HepG2 (cell line): ENCODE results near the gene TMEM39B. TPM values are rescaled to one million over a fixed set of nuclear protein-coding genes. Genes with fewer than 3 reads are reported as not detected.

Source experiments
- AGO2 ChIP-seq: fragments of 200-400 bp; formaldehyde crosslinking; optimal IDR thresholded peaks from 2 replicates; pipeline ENCODE3; 2017; ENCODE audit warnings: mild to moderate bottlenecking, low read depth, low read length, moderate library complexity
- ATAD3A ChIP-seq: sonication (generic); formaldehyde crosslinking; IDR thresholded peaks from 2 replicates; pipeline ENCODE4 v1.4.0; 2020; ENCODE audit warnings: missing genetic modification reagents
- BATF2 ChIP-seq: sonication (generic); formaldehyde crosslinking; IDR thresholded peaks from 2 replicates; pipeline ENCODE4 v1.8.0; 2022; ENCODE audit warnings: mild to moderate bottlenecking, missing genetic modification reagents, moderate library complexity
- CHD4 ChIP-seq: fragments of 200-600 bp; sonication (generic); IDR thresholded peaks from 2 replicates; pipeline ENCODE4 v1.7.0; 2017; ENCODE audit warnings: mild to moderate bottlenecking, low read length, borderline replicate concordance
- GTF2F1 ChIP-seq: fragments of 150-350 bp; IDR thresholded peaks from 2 replicates; pipeline ENCODE4 v1.6.1; 2014; ENCODE audit warnings: low read length
- HMG20B ChIP-seq: conservative IDR thresholded peaks from 2 replicates; pipeline ENCODE4 v1.6.1; 2016; ENCODE audit warnings: missing genetic modification reagents, missing compliant biosample characterization
- HNRNPH1 ChIP-seq: fragments of 200-400 bp; formaldehyde crosslinking; optimal IDR thresholded peaks from 2 replicates; pipeline ENCODE3; 2017; ENCODE audit warnings: mild to moderate bottlenecking, low read depth, low read length
- HOXA5 ChIP-seq: sonication (generic); formaldehyde crosslinking; IDR thresholded peaks from 2 replicates; pipeline ENCODE4 v1.4.0; 2020; ENCODE audit warnings: missing genetic modification reagents
- NR2C2 ChIP-seq: sonication (generic); formaldehyde crosslinking; IDR thresholded peaks from 2 replicates; pipeline ENCODE4 v1.4.0; 2020; ENCODE audit warnings: missing genetic modification reagents, mild to moderate bottlenecking, moderate library complexity, borderline replicate concordance
- RELA ChIP-seq: sonication (generic); formaldehyde crosslinking; IDR thresholded peaks from 2 replicates; pipeline ENCODE4 v1.4.0; 2020; ENCODE audit warnings: missing genetic modification reagents
- RERE ChIP-seq: IDR thresholded peaks from 2 replicates; pipeline ENCODE4 v1.6.1; 2016; ENCODE audit warnings: low read depth, missing genetic modification reagents, missing compliant biosample characterization
- SRY ChIP-seq: sonication (generic); formaldehyde crosslinking; IDR thresholded peaks from 2 replicates; pipeline ENCODE4 v1.8.0; 2022; ENCODE audit warnings: mild to moderate bottlenecking, missing genetic modification reagents
- TGIF2 ChIP-seq: IDR thresholded peaks from 2 replicates; pipeline ENCODE4 v1.6.1; 2016; ENCODE audit warnings: control low read depth, missing compliant biosample characterization
- TRIM22 ChIP-seq: fragments of 450-650 bp; IDR thresholded peaks from 2 replicates; pipeline ENCODE4 v1.6.1; 2017
- ZBTB44 ChIP-seq: sonication (generic); formaldehyde crosslinking; IDR thresholded peaks from 2 replicates; pipeline ENCODE4 v1.4.0; 2020; ENCODE audit warnings: missing genetic modification reagents
- ZC3H13 ChIP-seq: sonication (generic); formaldehyde crosslinking; IDR thresholded peaks from 2 replicates; pipeline ENCODE4 v1.8.1; 2023; ENCODE audit warnings: mild to moderate bottlenecking, missing genetic modification reagents, moderate library complexity
- ZFAT ChIP-seq: sonication (generic); formaldehyde crosslinking; conservative IDR thresholded peaks from 2 replicates; pipeline ENCODE4 v1.8.1; 2023; ENCODE audit warnings: missing genetic modification reagents, inconsistent platforms
- ZKSCAN1 ChIP-seq: fragments of 150-350 bp; IDR thresholded peaks from 2 replicates; pipeline ENCODE4 v1.6.1; 2014; ENCODE audit warnings: low read length
- ZNF317 ChIP-seq: sonication (generic); formaldehyde crosslinking; IDR thresholded peaks from 2 replicates; pipeline ENCODE4 v1.5.0; 2020; ENCODE audit warnings: mild to moderate bottlenecking, missing genetic modification reagents
- ZNF501 ChIP-seq: sonication (generic); formaldehyde crosslinking; IDR thresholded peaks from 2 replicates; pipeline ENCODE4 v1.5.1; 2020; ENCODE audit warnings: mild to moderate bottlenecking, moderate library complexity, missing genetic modification reagents
- ZNF619 ChIP-seq: sonication (generic); formaldehyde crosslinking; IDR thresholded peaks from 2 replicates; pipeline ENCODE4 v1.4.0; 2020; ENCODE audit warnings: mild to moderate bottlenecking, missing genetic modification reagents
- ZNF782 ChIP-seq: sonication (generic); formaldehyde crosslinking; IDR thresholded peaks from 2 replicates; pipeline ENCODE4 v1.4.0; 2020; ENCODE audit warnings: missing genetic modification reagents, mild to moderate bottlenecking, borderline replicate concordance
- polyA plus RNA-seq, 8 experiments: library from polyadenylated mRNA; depleted of rRNA in 3 of 8; stranded (reverse) in 7 of 8; unstranded in 1 of 8; fragments of >200 nt; fragmentation: Illumina TruSeq in 4 of 8; extraction: Trizol in 4 of 8; gene quantifications; 2 replicates each; pipeline versions ENCODE4 v1.2.1 to v1.2.3, GENCODE V29; 2011 to 2016; ENCODE audit warnings: low read depth in 4 of 8, missing spikeins in 1 of 8, mixed read lengths in 1 of 8; ENCODE audit not compliant: insufficient read depth in 1 of 8
- total RNA-seq, 5 experiments: library from RNA; depleted of rRNA; stranded (reverse); fragments of >200 nt; fragmentation: Illumina TruSeq; extraction: Trizol; gene quantifications; 2 replicates each; pipeline ENCODE4 v1.2.3, GENCODE V29; 2016; ENCODE audit warnings: low read depth in 1 of 5

Gene TMEM39B
- total and polyA plus RNA-seq, 2 of the 13 experiments (the other 11 are each of a cell fraction or from before 2014, with no cell fraction given), result 4.9 to 10.4 TPM

- TF ChIP-seq RERE (CRISPR knock-in tag) (no peak), GTF2F1 (no peak), BATF2 (CRISPR knock-in tag) (0 out of 2 replicates have a peak, but pooled peaks have one; percentile 13), CHD4 (no peak), HMG20B (CRISPR knock-in tag) (no peak), TRIM22 (no peak), ZFAT (no peak), ZKSCAN1 (no peak), ZNF501 (CRISPR knock-in tag) (no peak), ZC3H13 (CRISPR knock-in tag) (no peak), RELA (CRISPR knock-in tag) (no peak), ZNF619 (CRISPR knock-in tag) (no peak), ZNF317 (CRISPR knock-in tag) (peak; percentile 33; the same call in 1 of the 2 replicates), ATAD3A (CRISPR knock-in tag) (no peak), TGIF2 (CRISPR knock-in tag) (no peak), NR2C2 (CRISPR knock-in tag) (no peak), ZBTB44 (CRISPR knock-in tag) (no peak), AGO2 (no peak), ZNF782 (CRISPR knock-in tag) (0 out of 2 replicates have a peak, but pooled peaks have one; percentile 3), HOXA5 (no peak), SRY (CRISPR knock-in tag) (no peak), HNRNPH1 (no peak)
Observed at GRCh38 chr1:32073299-32074229, 825 bp downstream of the TMEM39B start (continued).
